VCaP (cell line): ENCODE results near the gene CBX1.

Source experiments
- H3K27ac ChIP-seq: fragments of 450-650 bp; 2 replicates; pipeline ENCODE4 v1.5.1; 2017
- CTCF ChIP-seq: fragments of 450-650 bp; conservative IDR thresholded peaks from 2 replicates; pipeline ENCODE4 v1.5.1; 2017; ENCODE audit warnings: mild to moderate bottlenecking, moderate library complexity

Gene CBX1

GRCh38 chr17:48122665-48123045 is 21.4 kb upstream of the CBX1 start:
- no peak for TF ChIP-seq CTCF
- no peak overlapping the region for H3K27ac ChIP-seq

GRCh38 chr17:48121923-48122664 is 20.8 kb upstream of the CBX1 start:
- no peak overlapping the region for H3K27ac ChIP-seq
- no peak for TF ChIP-seq CTCF

GRCh38 chr17:48113201-48113676 is 12.0 kb upstream of the CBX1 start:
- H3K27ac ChIP-seq: no peak overlapping the region
- TF ChIP-seq CTCF: no peak

- no peak for TF ChIP-seq CTCF
- H3K27ac ChIP-seq: no peak overlapping the region
Observed at GRCh38 chr17:48111937-48112241, 10.6 kb upstream of the CBX1 start.

- H3K27ac ChIP-seq: no peak overlapping the region
- no peak for TF ChIP-seq CTCF
Observed at GRCh38 chr17:48110761-48111160, 9.5 kb upstream of the CBX1 start.

GRCh38 chr17:48107137-48108055 is 6.1 kb upstream of the CBX1 start, which contains the start of gene SNX11:
TSS of gene SNX11 (plus strand) at chr17:48107766. CDS start at chr17:48112044, 4,278 bp downstream.
- peak within 1 kb of the TSS; percentile 95 for H3K27ac ChIP-seq
- 0 out of 2 replicates have a peak, but pooled peaks have one; percentile 7 for TF ChIP-seq CTCF

- no peak for TF ChIP-seq CTCF
- H3K27ac ChIP-seq: peak overlapping the region; percentile 95
Observed at GRCh38 chr17:48106802-48107136, 5.5 kb upstream of the CBX1 start.
